ENCODE measurements around the gene DCHS2.

DNA sequence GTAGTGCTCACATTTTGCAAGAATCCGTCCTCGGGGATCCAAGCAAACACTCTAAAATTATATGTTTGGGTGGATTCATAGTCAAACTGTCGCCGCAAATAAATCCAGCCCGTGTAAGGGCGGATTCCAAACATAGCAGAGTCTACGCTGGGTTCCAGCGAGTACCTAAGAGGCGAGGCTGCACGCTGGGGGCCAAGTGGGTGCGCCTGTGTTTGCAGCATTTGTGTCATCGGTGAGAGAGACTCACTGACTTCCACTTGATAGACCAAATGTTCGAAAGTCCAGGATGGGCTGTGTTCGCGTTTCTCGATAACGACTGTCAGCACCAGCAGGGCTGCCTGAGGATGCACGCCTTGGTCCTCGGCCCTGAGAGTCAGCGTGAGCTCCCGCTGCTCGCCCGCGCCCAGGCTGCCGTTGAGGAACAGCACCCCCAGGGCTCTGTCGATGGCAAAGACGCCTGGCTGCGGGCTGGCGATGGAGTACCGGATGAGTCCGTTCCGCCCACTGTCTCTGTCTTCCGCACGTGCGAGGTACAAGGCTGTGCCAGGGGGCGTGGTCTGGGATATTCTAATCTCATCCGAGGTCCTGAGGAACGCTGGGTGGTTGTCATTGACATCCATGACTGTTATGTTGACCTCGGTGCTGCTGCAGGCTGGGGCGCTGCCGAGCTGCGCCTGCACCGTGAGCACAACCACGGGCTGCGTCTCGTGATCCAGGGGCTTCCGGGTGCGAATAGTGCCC is 158.7 kb downstream of the DCHS2 start:
- TF ChIP-seq, protein P1, sequence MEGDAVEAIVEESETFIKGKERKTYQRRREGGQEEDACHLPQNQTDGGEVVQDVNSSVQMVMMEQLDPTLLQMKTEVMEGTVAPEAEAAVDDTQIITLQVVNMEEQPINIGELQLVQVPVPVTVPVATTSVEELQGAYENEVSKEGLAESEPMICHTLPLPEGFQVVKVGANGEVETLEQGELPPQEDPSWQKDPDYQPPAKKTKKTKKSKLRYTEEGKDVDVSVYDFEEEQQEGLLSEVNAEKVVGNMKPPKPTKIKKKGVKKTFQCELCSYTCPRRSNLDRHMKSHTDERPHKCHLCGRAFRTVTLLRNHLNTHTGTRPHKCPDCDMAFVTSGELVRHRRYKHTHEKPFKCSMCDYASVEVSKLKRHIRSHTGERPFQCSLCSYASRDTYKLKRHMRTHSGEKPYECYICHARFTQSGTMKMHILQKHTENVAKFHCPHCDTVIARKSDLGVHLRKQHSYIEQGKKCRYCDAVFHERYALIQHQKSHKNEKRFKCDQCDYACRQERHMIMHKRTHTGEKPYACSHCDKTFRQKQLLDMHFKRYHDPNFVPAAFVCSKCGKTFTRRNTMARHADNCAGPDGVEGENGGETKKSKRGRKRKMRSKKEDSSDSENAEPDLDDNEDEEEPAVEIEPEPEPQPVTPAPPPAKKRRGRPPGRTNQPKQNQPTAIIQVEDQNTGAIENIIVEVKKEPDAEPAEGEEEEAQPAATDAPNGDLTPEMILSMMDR (conservative IDR thresholded peaks at IDR 0.05), result no peak
- no peak for TF ChIP-seq EZH2 (IDR thresholded peaks at IDR 0.05; ENCODE audit: low read depth)
